Neutrophil (primary cell): ENCODE measurements around the gene SETD2.

Source experiments
- H3K27ac ChIP-seq: fragments of 200-600 bp; sonication (generic); 2 replicates; pipeline ENCODE4 v1.5.1; 2016; ENCODE audit warnings: mild to moderate bottlenecking, moderate library complexity
- H3K27me3 ChIP-seq: fragments of 200-600 bp; sonication (generic); 2 replicates; pipeline ENCODE4 v1.6.0; 2016; ENCODE audit warnings: mild to moderate bottlenecking
- H3K36me3 ChIP-seq: fragments of 200-600 bp; sonication (generic); 2 replicates; pipeline ENCODE4 v1.5.1; 2017
- H3K4me1 ChIP-seq, 2 experiments: fragments of 200-600 bp in 1 of 2; sonication (generic) in 1 of 2; 1 replicate in 1 of 2; 2 replicates in 1 of 2; pipeline versions ENCODE4 v1.5.1 to v1.6.1; 2013 to 2016; ENCODE audit warnings: low read depth in 1 of 2, low read length in 1 of 2, mild to moderate bottlenecking in 1 of 2, moderate library complexity in 1 of 2; ENCODE audit not compliant: control insufficient read depth in 1 of 2, insufficient read depth in 1 of 2
- H3K4me3 ChIP-seq, 2 experiments: fragments of 200-600 bp in 1 of 2; sonication (generic) in 1 of 2; 1 replicate in 1 of 2; 2 replicates in 1 of 2; pipeline ENCODE4 v1.5.1; 2013 to 2016; ENCODE audit warnings: low read depth in 1 of 2, low read length in 1 of 2, mild to moderate bottlenecking in 1 of 2, moderate library complexity in 1 of 2
- H3K9me3 ChIP-seq: fragments of 200-600 bp; sonication (generic); 2 replicates; pipeline ENCODE4 v1.5.1; 2016
- TF ChIP-seq, protein P1 (sequence below): fragments of 200-600 bp; sonication (generic); IDR thresholded peaks from 2 replicates; pipeline ENCODE4 v1.5.1; 2016; ENCODE audit warnings: antibody characterized with exemption

The SETD2 gene

DNA sequence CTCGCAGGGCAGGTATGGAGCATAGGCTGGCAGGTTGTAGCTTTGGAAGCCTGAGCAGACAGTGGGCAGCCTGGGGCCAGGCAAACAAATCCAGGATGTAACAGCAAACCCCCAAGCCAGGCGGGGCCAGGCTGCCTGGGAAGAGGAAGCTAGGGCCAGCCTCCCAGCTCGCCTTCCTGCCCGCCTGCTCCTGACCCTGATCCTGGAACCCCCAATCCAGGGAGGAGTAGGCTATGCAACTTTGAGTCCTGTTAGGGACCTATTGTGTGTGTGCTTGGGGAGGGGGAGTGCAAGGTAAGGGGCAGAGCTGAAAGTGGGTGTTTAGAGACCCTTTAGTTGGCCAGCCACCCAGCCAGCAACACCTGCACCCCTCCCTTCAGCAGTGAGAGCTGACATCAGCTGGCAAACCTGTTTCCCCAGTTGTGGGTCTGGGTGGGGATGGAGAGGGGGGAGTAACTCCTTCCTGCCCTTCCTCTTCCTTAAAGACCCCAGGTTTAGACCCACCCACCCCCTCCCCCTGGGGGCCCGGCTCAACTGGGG lies 181.9 kb downstream of the SETD2 start:
- Histone ChIP-seq H3K9me3 (no peaks in the 10 kb centered on the region), H3K4me1 (peaks cover 92 to 94% of the 10 kb centered on the region in 2 experiments), H3K27ac (peak overlapping the region; percentile 87), H3K36me3 (peaks cover 6% of the 10 kb centered on the region), H3K4me3 (peak overlapping the region; percentile 93), H3K27me3 (no peaks in the 10 kb centered on the region)
- TF ChIP-seq, protein P1, sequence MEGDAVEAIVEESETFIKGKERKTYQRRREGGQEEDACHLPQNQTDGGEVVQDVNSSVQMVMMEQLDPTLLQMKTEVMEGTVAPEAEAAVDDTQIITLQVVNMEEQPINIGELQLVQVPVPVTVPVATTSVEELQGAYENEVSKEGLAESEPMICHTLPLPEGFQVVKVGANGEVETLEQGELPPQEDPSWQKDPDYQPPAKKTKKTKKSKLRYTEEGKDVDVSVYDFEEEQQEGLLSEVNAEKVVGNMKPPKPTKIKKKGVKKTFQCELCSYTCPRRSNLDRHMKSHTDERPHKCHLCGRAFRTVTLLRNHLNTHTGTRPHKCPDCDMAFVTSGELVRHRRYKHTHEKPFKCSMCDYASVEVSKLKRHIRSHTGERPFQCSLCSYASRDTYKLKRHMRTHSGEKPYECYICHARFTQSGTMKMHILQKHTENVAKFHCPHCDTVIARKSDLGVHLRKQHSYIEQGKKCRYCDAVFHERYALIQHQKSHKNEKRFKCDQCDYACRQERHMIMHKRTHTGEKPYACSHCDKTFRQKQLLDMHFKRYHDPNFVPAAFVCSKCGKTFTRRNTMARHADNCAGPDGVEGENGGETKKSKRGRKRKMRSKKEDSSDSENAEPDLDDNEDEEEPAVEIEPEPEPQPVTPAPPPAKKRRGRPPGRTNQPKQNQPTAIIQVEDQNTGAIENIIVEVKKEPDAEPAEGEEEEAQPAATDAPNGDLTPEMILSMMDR: no peak

DNA sequence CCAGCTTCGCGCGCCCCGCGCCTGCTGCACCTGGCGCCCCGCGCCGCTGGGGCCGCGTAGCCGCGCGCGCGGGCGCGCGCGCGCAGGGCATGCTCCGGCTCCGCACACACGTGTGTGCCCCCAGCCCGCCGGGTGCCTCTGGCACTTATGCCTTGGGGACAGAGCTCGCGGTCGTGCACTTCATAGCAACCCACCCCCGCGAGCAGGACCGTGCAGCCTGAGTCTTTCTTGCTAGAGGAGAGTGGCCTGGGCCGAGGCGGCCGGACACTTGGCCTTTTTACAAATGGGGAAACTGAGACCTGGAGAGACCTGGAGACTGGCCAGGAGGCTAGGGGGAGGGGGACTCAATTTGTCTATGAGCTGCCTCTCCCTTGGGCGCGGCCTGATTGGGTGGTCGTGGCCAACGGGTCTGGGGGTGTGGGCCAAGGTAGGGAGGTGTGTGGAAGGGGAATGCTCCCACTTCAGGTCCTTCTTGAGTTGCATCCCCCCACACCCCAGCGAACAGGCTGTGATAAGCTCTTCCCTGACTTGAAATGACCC lies 183.9 kb downstream of the SETD2 start:
- Histone ChIP-seq H3K27ac (peak overlapping the region; percentile 87), H3K36me3 (no peaks in the 10 kb centered on the region), H3K27me3 (no peaks in the 10 kb centered on the region), H3K4me3 (peak overlapping the region; percentile 93), H3K9me3 (no peaks in the 10 kb centered on the region), H3K4me1 (peaks cover 88% of the 10 kb centered on the region in 2 experiments)
- TF ChIP-seq, protein P1: no peak

DNA sequence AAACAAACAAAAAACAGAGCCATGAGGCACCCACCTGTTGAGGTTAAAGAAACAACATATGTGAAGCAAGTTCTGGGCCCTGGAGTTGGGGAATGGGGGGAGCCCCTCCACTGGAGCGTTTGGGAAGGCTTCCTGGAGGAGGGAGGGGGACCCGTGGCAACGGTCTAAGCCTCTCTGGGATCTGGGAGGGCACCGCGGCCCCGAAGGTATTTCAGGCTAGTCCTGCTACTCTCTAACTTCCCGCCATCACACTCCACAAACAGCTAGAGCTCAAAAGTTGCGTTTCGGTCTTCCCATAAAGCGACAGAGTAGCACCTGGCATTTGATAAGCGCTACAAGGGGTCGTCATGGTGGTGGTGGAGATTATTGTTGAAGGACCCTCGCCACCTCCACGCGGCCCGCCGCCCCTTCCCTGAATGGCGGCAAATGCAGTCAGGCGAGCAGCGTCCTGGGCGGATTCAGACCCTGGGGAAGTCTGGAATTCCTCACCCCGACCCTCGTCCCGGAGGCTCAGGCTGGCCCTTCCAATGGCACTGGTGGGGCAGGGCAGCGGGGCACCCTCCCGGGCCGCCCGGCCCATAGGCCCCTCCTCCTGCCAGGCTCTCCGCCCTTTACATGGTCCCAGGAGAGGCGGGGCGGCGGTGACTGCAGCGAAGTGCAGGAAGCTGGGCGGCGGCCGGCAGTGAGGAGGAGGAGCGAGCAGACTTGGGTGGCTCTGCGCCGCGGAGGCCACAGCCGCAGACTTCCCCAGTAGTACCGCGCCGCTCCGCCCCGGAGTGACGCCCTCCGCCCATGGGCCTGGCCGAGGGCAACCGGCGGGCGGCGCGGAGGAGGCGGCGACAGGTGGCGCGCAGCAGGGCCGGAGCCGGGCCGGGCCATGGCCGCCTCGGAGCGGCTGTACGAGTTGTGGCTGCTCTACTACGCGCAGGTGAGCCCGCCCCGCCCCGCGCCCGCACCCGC lies 184.6 kb downstream of the SETD2 start, which contains the start of gene NBEAL2:
TSS of gene NBEAL2 (plus strand) at position 682 of the 960 bp plus-strand sequence. CDS start at position 878, 196 bp downstream.
- peaks cover 88% of the 10 kb centered on the region in 2 experiments for H3K4me1 ChIP-seq
- no peaks in the 10 kb centered on the region for H3K9me3 ChIP-seq
- H3K36me3 ChIP-seq: no peaks in the 10 kb centered on the region
- peak within 1 kb of the TSS; percentile 87 for H3K27ac ChIP-seq
- peak within 1 kb of the TSS; percentile 93 for H3K4me3 ChIP-seq
- TF ChIP-seq, protein P1: peak; percentile 90
- no peaks in the 10 kb centered on the region for H3K27me3 ChIP-seq

DNA sequence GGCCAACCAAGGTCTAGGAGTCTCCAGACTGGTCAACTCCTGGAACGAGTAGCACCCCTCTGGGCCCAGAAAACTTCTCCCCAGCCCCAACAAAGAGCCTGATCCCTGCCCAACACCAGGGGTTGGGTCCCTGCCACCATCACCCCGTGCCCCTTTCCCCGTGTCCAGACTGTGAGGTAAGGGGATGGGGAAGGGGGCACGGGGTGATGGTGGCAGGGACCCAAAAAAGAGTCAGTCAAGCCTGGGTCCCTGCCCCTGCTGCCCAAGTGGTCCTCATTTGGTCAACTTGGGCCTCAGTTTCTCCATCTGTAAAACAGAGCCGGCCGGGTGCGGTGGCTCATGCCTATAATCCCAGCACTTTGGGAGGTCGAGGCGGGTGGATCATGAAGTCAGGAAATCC lies 185.5 kb downstream of the SETD2 start:
- Histone ChIP-seq H3K27me3 (no peaks in the 10 kb centered on the region), H3K27ac (peak overlapping the region; percentile 87), H3K36me3 (no peaks in the 10 kb centered on the region), H3K9me3 (no peaks in the 10 kb centered on the region), H3K4me1 (peaks cover 86 to 88% of the 10 kb centered on the region in 2 experiments), H3K4me3 (peak overlapping the region; percentile 93)
- TF ChIP-seq, protein P1: no peak

DNA sequence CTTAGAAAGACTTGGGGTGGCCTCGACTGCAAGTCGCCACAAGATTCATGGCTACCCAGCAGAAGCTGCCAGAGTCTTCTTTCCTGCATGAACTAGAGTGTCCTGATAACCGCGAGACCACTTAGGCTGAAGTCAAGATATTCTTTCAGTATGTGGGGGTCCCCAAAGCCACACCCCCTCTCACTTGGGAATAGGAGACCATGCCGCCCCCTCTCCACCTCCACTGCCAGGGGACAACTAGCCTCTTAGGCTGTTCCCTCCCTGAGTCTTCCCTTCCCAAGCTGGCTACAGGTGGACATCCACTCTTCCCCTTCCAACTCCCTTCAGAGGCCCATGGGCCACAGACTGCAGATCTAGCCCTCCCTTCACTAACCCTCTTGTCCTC lies 186.1 kb downstream of the SETD2 start:
- peak overlapping the region; percentile 1 to 79 for H3K4me3 ChIP-seq
- H3K9me3 ChIP-seq: no peaks in the 10 kb centered on the region
- peaks cover 80 to 82% of the 10 kb centered on the region in 2 experiments for H3K4me1 ChIP-seq
- peak overlapping the region; percentile 87 for H3K27ac ChIP-seq
- H3K36me3 ChIP-seq: no peaks in the 10 kb centered on the region
- H3K27me3 ChIP-seq: no peaks in the 10 kb centered on the region
- TF ChIP-seq, protein P1: no peak
